Measurements from ENCODE around the gene TBC1D24. TPM values are rescaled to one million over a fixed set of nuclear protein-coding genes. Genes with fewer than 3 reads are reported as not detected.
"Not testable (repeated sequence)": the region's sequence is repeated elsewhere in the genome, so short reads cannot be mapped to it uniquely, and the experiment has no call there.

The TBC1D24 gene
- total RNA-seq, result 10 to 100 TPM; 11.4 to 13.3 TPM
- long read RNA-seq, donor 1, partial matches to known transcripts, result 1 of 2 reads
- long read RNA-seq, donor 1, other reads (novel, unspliced or antisense), result 1 of 2 reads
- long read RNA-seq, donor 2, partial matches to known transcripts, result 0 of 1 reads
- long read RNA-seq, donor 2, other reads (novel, unspliced or antisense), result 1 of 1 reads

GRCh38 chr16:2474877-2475412 lies at the start of gene TBC1D24:
TSS of gene TBC1D24 (plus strand) at chr16:2475127. CDS start at chr16:2496149, 21,022 bp downstream.
- DNase-seq (ENCODE audit: low spot score), result peak; percentile 96
- intact Hi-C loops (cut with DNase I), result no loop called here

- intact Hi-C loops (cut with DNase I), result no loop called here
- DNase-seq (ENCODE audit: low spot score), result no peak
Measured at GRCh38 chr16:2425825-2426430, 49.0 kb upstream of the TBC1D24 start.

GRCh38 chr16:2426941-2427361 lies 48.0 kb upstream of the TBC1D24 start:
- intact Hi-C loops (cut with DNase I), result no loop called here
- DNase-seq (ENCODE audit: low spot score), result no peak

GRCh38 chr16:2427526-2427925 lies 47.4 kb upstream of the TBC1D24 start:
- intact Hi-C loops (cut with DNase I), result no loop called here
- DNase-seq (ENCODE audit: low spot score), result no peak

- intact Hi-C loops (cut with DNase I), result no loop called here
- DNase-seq (ENCODE audit: low spot score), result peak; percentile 58
Measured at GRCh38 chr16:2428051-2428783, 46.7 kb upstream of the TBC1D24 start.

GRCh38 chr16:2428784-2429033 lies 46.2 kb upstream of the TBC1D24 start:
- intact Hi-C loops (cut with DNase I), result no loop called here
- no peak for DNase-seq (ENCODE audit: low spot score)

- peak; percentile 99 for DNase-seq (ENCODE audit: low spot score)
- intact Hi-C loops (cut with DNase I), result no loop called here
Measured at GRCh38 chr16:2429034-2429770, 45.7 kb upstream of the TBC1D24 start, which contains the start of gene CCNF. TSS of gene CCNF (plus strand) at chr16:2429447. CDS start at chr16:2429482, 35 bp downstream.

GRCh38 chr16:2429771-2430663 lies 44.9 kb upstream of the TBC1D24 start:
- intact Hi-C loops (cut with DNase I), result loop anchor here in 1 of 2 donors (10.0 kb wide), 1 partner anchor 65 kb away; no protein-coding TSS in a partner anchor
- DNase-seq (ENCODE audit: low spot score), result peak; percentile 80

- DNase-seq (ENCODE audit: low spot score), result peak; percentile 62
- intact Hi-C loops (cut with DNase I), result loop anchor here in 1 of 2 donors (10.0 kb wide), 1 partner anchor 63 kb away; no protein-coding TSS in a partner anchor
Measured at GRCh38 chr16:2432286-2432685, 42.6 kb upstream of the TBC1D24 start.

- intact Hi-C loops (cut with DNase I), result loop anchor here in 1 of 2 donors (10.0 kb wide), 1 partner anchor 62 kb away; no protein-coding TSS in a partner anchor
- peak; percentile 72 for DNase-seq (ENCODE audit: low spot score)
Measured at GRCh38 chr16:2432801-2433505, 42.0 kb upstream of the TBC1D24 start.

GRCh38 chr16:2435236-2435635 lies 39.7 kb upstream of the TBC1D24 start:
- not testable (repeated sequence) for DNase-seq (ENCODE audit: low spot score)
- intact Hi-C loops (cut with DNase I), result loop anchor here in 1 of 2 donors (10.0 kb wide), 1 partner anchor 60 kb away; no protein-coding TSS in a partner anchor

GRCh38 chr16:2436110-2436509 lies 38.8 kb upstream of the TBC1D24 start:
- DNase-seq (ENCODE audit: low spot score), result peak; percentile 32
- intact Hi-C loops (cut with DNase I), result loop anchor here in 1 of 2 donors (1.0 to 10.0 kb wide), 2 partner anchors 26 to 59 kb away; no protein-coding TSS in a partner anchor

- DNase-seq (ENCODE audit: low spot score), result peak; percentile 76
- intact Hi-C loops (cut with DNase I), result loop anchor here in 1 of 2 donors (10.0 kb wide), 1 partner anchor 58 kb away; no protein-coding TSS in a partner anchor
Measured at GRCh38 chr16:2437032-2437790, 37.7 kb upstream of the TBC1D24 start.

GRCh38 chr16:2438121-2438520 lies 36.8 kb upstream of the TBC1D24 start:
- intact Hi-C loops (cut with DNase I), result loop anchor here in 1 of 2 donors (10.0 kb wide), 1 partner anchor 57 kb away; no protein-coding TSS in a partner anchor

GRCh38 chr16:2439598-2439997 lies 35.3 kb upstream of the TBC1D24 start:
- no peak for DNase-seq (ENCODE audit: low spot score)
- intact Hi-C loops (cut with DNase I), result loop anchor here in 1 of 2 donors (10.0 kb wide), 1 partner anchor 55 kb away; no protein-coding TSS in a partner anchor

More at GRCh38 chr16:2438121-2438520, 36.8 kb upstream of the TBC1D24 start:
- DNase-seq (ENCODE audit: low spot score), result no peak

- DNase-seq (ENCODE audit: low spot score); intact Hi-C loops (cut with DNase I): not testable (repeated sequence)
Measured at GRCh38 chr16:2441143-2441804, 33.7 kb upstream of the TBC1D24 start.
